Measurements from ENCODE around the gene MEIS1.

The MEIS1 gene

DNA sequence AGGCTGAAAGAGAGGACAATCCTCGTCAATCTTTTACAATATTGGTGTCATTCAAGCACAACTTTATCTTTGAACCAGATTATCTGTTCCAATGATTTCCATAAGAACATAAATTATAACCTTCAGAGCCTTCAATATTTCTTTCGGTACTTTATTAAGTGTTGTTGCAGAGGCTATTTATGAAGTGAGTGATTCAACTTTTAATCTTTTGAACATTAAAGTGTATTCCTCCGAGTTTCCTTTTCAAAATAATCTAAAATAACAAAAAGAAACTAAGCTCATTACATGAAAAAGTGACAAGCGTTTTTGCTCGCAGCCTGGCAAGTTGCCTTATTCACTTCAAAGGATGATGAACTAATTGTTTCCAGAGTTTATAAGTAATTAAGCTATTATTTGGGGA is 149.0 kb downstream of the MEIS1 start:
- no peak for DNase-seq

DNA sequence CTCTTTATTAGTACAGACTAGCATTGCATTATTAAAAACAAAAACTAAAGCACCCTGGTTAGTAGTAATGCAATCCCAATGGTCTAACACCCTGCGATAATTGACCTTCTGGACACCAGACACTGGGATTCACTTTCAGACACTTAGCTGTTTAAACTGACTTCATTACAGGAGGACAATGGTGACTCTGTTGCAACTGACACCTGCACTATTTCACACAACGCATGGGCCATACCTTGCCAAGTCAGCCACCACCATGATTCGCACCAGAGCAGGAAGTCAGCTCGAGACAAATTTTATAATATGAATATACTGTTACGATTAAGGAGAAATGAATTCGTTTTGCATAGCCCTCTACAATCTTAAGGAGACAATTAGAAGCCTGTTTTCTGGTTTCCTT is 150.7 kb downstream of the MEIS1 start:
- no peak for DNase-seq

DNA sequence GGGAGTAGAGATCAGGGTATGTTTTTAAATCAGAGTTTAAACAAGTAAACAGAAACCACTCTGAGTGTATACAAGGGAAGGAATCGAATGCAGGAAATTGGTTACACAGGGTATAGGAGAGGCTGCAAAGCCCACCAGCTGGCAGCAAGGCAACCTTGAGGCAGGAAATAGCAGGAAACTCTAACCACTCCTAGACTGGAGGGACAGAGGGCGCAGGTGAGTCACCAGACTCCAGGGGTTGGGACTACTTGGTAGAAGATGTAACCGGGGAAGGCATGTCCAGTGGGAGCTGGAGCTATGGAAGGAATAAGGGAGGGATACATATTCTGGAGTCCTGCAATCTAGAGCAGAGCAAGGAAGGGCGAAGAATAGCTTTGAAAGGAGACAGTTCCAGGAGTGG is 152.3 kb downstream of the MEIS1 start:
- no peak for DNase-seq

DNA sequence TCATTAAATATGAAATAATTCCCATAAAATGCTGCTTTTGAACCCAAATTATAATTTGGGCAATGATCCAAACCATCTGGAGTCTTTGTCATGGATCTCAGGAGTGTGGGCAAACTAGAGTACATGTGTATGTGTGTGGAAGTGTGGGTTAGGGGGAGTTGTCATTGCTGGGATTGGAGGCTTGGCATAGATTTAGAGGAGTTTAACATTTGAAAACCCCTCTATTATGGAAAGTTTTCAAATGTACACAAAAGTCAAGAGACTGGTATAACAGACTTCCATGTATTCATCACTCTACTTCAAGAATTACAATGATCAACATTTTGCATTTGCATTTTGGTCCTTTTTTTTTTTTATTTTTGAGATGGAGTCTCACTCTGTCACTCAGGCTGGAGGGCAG is 159.1 kb downstream of the MEIS1 start:
- DNase-seq, result no peak

DNA sequence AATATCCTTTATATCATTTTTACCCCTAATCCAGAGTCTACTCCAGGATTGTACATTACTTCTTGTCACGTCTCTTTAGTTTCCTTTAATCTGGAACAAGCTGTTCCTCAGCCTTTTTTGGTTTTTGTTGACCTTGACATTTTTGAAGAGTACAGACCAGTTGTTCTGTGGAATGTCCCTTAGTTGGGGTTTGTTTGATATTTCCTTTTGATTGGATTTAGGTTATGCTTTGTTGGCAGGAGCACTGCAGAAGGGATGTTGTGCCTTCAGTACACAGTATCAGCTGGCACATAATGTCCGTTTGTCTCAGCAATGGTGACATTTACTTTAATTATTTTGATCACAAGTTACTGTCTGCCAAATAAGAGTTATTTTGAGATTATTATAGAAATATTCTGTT is 160.6 kb downstream of the MEIS1 start:
- DNase-seq, result no peak

DNA sequence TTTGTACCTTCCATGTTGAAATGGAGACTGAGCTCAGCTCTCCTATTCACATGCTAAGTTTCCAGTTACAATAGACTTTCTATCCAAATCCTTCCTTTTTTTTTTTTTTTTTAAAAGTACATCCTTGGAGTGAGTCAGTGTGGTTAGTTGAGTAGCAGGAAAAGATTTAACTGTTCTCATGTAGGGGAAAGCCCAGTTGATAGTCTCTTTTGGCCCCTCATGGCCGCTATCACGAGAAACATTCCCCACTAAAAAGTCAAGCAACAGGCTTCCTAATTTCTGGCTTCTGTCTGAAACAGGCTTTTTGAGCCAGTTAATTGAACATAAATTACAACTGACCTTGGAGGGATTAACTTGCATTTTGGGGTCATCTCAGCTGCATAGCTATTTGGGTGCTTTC is 161.3 kb downstream of the MEIS1 start:
- no peak for DNase-seq

DNA sequence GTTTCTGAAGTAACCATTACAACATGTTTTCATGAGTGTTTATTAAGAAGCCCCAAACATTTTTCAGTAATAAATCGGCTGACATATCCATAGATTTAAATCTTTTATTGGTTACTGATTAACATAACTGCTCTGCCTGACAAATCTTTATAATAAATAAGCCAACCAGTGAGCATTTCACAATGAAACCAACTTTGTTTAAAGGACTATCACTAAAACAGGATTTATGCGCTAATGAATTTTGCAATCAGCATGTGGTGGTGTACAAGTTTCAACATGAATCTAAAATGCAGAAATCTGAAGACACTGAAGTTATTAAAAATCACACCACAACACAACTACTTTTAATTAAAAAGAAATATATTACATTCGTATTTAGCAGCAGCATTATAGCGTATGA is 166.7 kb downstream of the MEIS1 start:
- DNase-seq, result no peak

DNA sequence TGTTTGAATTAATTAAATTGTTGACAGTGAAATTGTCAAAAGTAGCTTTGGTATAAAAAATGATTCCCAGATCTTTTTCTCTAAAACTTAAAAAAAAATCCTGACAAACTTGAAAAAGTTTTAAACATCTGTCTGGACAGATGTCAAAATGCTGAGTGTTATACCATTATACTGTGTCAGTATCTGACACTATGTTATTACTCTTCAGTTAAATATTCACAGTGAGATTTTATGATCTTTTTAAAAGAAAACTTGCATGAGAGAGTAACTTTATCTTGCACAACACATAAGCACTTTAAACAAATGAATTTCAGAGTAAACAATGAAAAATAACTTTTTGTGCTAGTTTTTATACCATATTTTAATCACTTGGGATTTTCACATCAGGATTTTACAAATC is 167.4 kb downstream of the MEIS1 start:
- DNase-seq, result no peak

DNA sequence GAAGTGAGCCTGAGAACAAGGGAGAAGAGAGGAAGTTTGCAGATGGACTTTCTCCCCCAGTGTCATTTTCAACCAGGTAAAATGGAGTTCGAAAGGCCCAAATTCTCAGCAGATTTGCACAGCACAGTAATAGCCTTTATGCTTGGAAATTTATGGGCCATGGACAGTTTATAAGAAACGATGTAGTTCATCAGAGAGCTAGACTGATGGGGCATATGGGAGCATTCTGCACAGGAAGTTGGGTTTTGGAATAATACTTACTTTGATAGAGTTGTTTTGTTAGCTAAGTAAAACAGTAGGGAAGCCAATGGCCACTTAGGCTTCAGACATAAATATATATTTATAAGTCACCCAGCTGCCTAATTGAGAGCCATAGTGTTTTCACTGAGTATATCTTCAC is 169.4 kb downstream of the MEIS1 start:
- DNase-seq, result no peak

DNA sequence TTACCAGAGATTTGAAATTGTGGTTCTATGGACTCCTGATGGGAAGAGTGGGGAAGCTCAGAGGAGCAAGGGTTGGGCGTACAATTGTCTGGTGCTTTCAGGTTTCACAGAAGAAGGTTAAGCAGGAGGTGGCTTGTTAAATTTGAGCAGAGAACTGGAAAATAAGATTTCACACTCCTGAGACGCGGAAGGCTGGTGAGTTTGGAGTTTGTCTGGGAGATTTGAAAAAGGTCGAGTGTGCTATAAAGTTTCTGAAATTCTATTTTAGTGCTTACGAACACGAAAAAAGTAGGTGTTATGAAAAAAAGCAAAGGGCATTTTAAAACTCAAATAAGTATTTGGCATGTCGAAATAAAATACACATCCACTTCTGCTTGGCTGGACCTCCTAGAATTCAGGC is 170.1 kb downstream of the MEIS1 start:
- DNase-seq, result no peak

DNA sequence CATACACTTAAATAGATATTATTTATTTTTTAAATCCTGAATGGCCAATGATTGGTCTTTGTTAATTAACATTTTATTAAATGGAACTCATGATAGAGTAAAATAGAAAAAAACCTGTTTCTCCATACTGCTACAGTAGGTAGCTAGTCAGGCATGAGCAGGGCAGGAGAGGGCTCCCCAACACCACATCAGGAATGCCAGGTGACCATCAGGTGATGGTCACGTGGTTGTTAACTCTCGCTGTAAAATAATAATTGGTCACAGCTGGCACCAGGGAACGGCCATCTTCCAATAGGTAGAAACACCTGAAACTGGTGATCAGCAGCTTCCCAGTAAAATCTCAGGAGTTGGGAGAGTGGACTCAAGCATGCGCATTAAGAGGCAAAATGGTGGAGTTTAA is 172.2 kb downstream of the MEIS1 start:
- DNase-seq, result no peak

Data from activated CD4-positive, alpha-beta T cell treated with anti-CD3 and anti-CD28 coated beads for 48 hours (primary cell).